CD14-positive monocyte (primary cell): ENCODE data around the gene TFF1. TPM values are rescaled to one million over a fixed set of nuclear protein-coding genes. Genes with fewer than 3 reads are reported as not detected.

Experiments
- DNase-seq, 3 donors: peaks; one replicate each; pipeline ENCODE4 v3.0.0-alpha.2; 2011 to 2022
- H2AFZ ChIP-seq: 2 replicates; pipeline ENCODE4 v1.6.0; 2012; ENCODE audit warnings: mild to moderate bottlenecking, low read depth, low read length, inconsistent platforms; ENCODE audit not compliant: insufficient read depth, poor library complexity, severe bottlenecking
- H3K27ac ChIP-seq, 2 donors: 1 replicate in 1 of 2; 2 replicates in 1 of 2; pipeline ENCODE4 v1.5.1; 2012 to 2013; ENCODE audit warnings: low read length in 2 of 2, control low read depth in 1 of 2, inconsistent platforms in 1 of 2, low read depth in 1 of 2, mild to moderate bottlenecking in 1 of 2
- H3K27me3 ChIP-seq, 2 donors: one replicate each; pipeline versions ENCODE4 v1.6.0 to v1.6.1; 2011 to 2013; ENCODE audit warnings: low read length in 2 of 2; ENCODE audit not compliant: control insufficient read depth in 2 of 2, insufficient read depth in 2 of 2
- H3K36me3 ChIP-seq, 2 donors: replicated peaks in 1 of 2; 1 replicate in 1 of 2; 2 replicates in 1 of 2; pipeline versions ENCODE4 v1.5.1 to v1.6.1; 2012 to 2013; ENCODE audit warnings: low read length in 2 of 2, control low read depth in 1 of 2, inconsistent platforms in 1 of 2, mild to moderate bottlenecking in 1 of 2; ENCODE audit not compliant: insufficient read depth in 2 of 2, control insufficient read depth in 1 of 2
- H3K4me1 ChIP-seq, 2 donors: 1 replicate in 1 of 2; 2 replicates in 1 of 2; pipeline versions ENCODE4 v1.5.1 to v1.6.1; 2012 to 2013; ENCODE audit warnings: low read length in 2 of 2, control low read depth in 1 of 2, inconsistent platforms in 1 of 2, mild to moderate bottlenecking in 1 of 2, moderate library complexity in 1 of 2; ENCODE audit not compliant: insufficient read depth in 2 of 2, control insufficient read depth in 1 of 2
- H3K4me2 ChIP-seq: replicated peaks from 2 replicates; pipeline ENCODE3; 2012; ENCODE audit warnings: low read length, moderate library complexity, mild to moderate bottlenecking; ENCODE audit not compliant: poor library complexity, severe bottlenecking; ENCODE audit errors: extremely low read depth
- H3K4me3 ChIP-seq, 3 experiments: fragments of 200-600 bp in 1 of 3; sonication (generic) in 1 of 3; replicated peaks in 1 of 3; 1 replicate in 2 of 3; 2 replicates in 1 of 3; pipeline ENCODE4 v1.5.1; 2011 to 2013; ENCODE audit warnings: low read length in 3 of 3, mild to moderate bottlenecking in 3 of 3, control low read depth in 2 of 3, low read depth in 2 of 3, inconsistent platforms in 1 of 3, moderate library complexity in 1 of 3
- H3K79me2 ChIP-seq: 2 replicates; pipeline ENCODE4 v1.6.0; 2012; ENCODE audit warnings: mild to moderate bottlenecking, control low read depth, inconsistent platforms, low read length, moderate library complexity; ENCODE audit not compliant: insufficient read depth
- H3K9ac ChIP-seq: 2 replicates; pipeline ENCODE4 v1.6.0; 2017; ENCODE audit warnings: low read length, mild to moderate bottlenecking; ENCODE audit not compliant: insufficient read depth, poor library complexity, severe bottlenecking
- H3K9me3 ChIP-seq, 2 donors: replicated peaks in 1 of 2; 1 replicate in 1 of 2; 2 replicates in 1 of 2; pipeline versions ENCODE4 v1.5.1 to v1.6.1; 2012 to 2013; ENCODE audit warnings: low read length in 2 of 2, control low read depth in 1 of 2; ENCODE audit not compliant: control insufficient read depth in 1 of 2, insufficient read depth in 1 of 2
- H4K20me1 ChIP-seq: 2 replicates; pipeline ENCODE4 v1.6.0; 2012; ENCODE audit warnings: mild to moderate bottlenecking, low read length, control low read depth, moderate library complexity; ENCODE audit not compliant: insufficient read depth
- H3K27ac Mint-ChIP-seq, 7 donors: one replicate each; pipeline ENCODE4 v1.8.0; 2020; ENCODE audit warnings: mild to moderate bottlenecking in 7 of 7, mixed read lengths in 7 of 7, moderate library complexity in 6 of 7, inconsistent platforms in 2 of 7
- H3K27me3 Mint-ChIP-seq, 3 donors: one replicate each; pipeline ENCODE4 v1.8.0; 2021 to 2022; ENCODE audit warnings: low read depth in 3 of 3, mild to moderate bottlenecking in 3 of 3, mixed read lengths in 3 of 3, moderate library complexity in 3 of 3, inconsistent platforms in 1 of 3
- H3K36me3 Mint-ChIP-seq, 2 donors: one replicate each; pipeline ENCODE4 v1.8.0; 2020; ENCODE audit warnings: mixed read lengths in 2 of 2, inconsistent platforms in 1 of 2, mild to moderate bottlenecking in 1 of 2
- H3K4me1 Mint-ChIP-seq: one replicate; pipeline ENCODE4 v1.8.0; 2020; ENCODE audit warnings: mild to moderate bottlenecking, mixed read lengths
- H3K4me3 Mint-ChIP-seq, 2 donors: one replicate each; pipeline ENCODE4 v1.8.0; 2020; ENCODE audit warnings: mild to moderate bottlenecking in 2 of 2, mixed read lengths in 2 of 2, moderate library complexity in 1 of 2
- H3K9me3 Mint-ChIP-seq, 7 donors: one replicate each; pipeline ENCODE4 v1.8.0; 2020 to 2022; ENCODE audit warnings: mixed read lengths in 7 of 7, mild to moderate bottlenecking in 6 of 7, moderate library complexity in 6 of 7, inconsistent platforms in 2 of 7
- WGBS: methylation state at CpG from one replicate; pipeline ENCODE4 v1.1.5; 2013; ENCODE audit warnings: missing lambda C conversion rate; ENCODE audit not compliant: insufficient coverage; 5-methylcytosine and 5-hydroxymethylcytosine counted together
- intact Hi-C, 2 donors: fragments of 100-400 bp; cut with micrococcal nuclease; formaldehyde crosslinking; loops; one replicate each; pipeline versions ENCODE4 v1.15.0 to v1.15.1; 2023
- polyA plus RNA-seq, 3 donors: library from polyadenylated mRNA; depleted of rRNA in 1 of 3; unstranded in 2 of 3; stranded (reverse) in 1 of 3; fragments of 300-500 nt in 2 of 3; fragments of >200 nt in 1 of 3; fragmentation: Illumina TruSeq in 2 of 3; gene quantifications; 1 replicate in 2 of 3; 2 replicates in 1 of 3; pipeline ENCODE4 v1.2.3, GENCODE V29; 2012 to 2021
- TF ChIP-seq, protein P1 (sequence below): fragments of 200-600 bp; IDR thresholded peaks from one replicate; pipeline ENCODE4 v1.8.0; 2022; ENCODE audit warnings: antibody characterized with exemption, mild to moderate bottlenecking

TFF1 gene
- polyA plus RNA-seq, 3 donors: not detected

DNA sequence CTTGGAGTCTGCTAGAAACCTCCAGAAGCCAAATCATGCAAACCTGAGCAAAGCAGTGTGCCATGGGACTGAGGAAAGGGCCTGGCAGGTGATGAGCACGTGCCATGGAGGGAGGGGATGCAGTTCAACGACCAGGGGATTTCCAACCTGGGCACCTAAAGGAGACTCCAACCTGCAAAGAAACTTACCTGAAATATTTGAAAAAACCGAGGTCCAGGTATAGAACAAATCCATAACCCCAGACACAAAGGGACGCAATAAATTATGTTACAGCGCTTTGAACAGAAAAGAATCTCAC lies 46.2 kb upstream of the TFF1 start:
- no peaks in the 10 kb centered on the region for H3K27me3 ChIP-seq
- no peak overlapping the region for H3K27ac ChIP-seq
- no peaks in the 10 kb centered on the region for H3K36me3 Mint-ChIP-seq
- H3K9me3 ChIP-seq: no peaks in the 10 kb centered on the region
- H3K9me3 Mint-ChIP-seq: no peaks in the 10 kb centered on the region
- H3K27me3 Mint-ChIP-seq: peaks cover 1 to 4% (median 3%) of the 10 kb centered on the region in 3 donors
- H3K36me3 ChIP-seq: no peaks in the 10 kb centered on the region
- no CpG with 5 or more reads among the region's 5 CpGs for WGBS
- H3K4me1 ChIP-seq: no peaks in the 10 kb centered on the region
- TF ChIP-seq, protein P1, sequence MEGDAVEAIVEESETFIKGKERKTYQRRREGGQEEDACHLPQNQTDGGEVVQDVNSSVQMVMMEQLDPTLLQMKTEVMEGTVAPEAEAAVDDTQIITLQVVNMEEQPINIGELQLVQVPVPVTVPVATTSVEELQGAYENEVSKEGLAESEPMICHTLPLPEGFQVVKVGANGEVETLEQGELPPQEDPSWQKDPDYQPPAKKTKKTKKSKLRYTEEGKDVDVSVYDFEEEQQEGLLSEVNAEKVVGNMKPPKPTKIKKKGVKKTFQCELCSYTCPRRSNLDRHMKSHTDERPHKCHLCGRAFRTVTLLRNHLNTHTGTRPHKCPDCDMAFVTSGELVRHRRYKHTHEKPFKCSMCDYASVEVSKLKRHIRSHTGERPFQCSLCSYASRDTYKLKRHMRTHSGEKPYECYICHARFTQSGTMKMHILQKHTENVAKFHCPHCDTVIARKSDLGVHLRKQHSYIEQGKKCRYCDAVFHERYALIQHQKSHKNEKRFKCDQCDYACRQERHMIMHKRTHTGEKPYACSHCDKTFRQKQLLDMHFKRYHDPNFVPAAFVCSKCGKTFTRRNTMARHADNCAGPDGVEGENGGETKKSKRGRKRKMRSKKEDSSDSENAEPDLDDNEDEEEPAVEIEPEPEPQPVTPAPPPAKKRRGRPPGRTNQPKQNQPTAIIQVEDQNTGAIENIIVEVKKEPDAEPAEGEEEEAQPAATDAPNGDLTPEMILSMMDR: no peak
- H2AFZ ChIP-seq: no peak overlapping the region
- H4K20me1 ChIP-seq: no peaks in the 10 kb centered on the region
- DNase-seq: no peak
- no peak overlapping the region for H3K4me3 Mint-ChIP-seq
- H3K4me1 Mint-ChIP-seq: peaks cover 7% of the 10 kb centered on the region
- intact Hi-C loops: no loop called here
- no peak overlapping the region for H3K9ac ChIP-seq
- H3K79me2 ChIP-seq: no peaks in the 10 kb centered on the region
- no peak overlapping the region for H3K4me2 ChIP-seq
- H3K4me3 ChIP-seq: no peak overlapping the region
- no peak overlapping the region for H3K27ac Mint-ChIP-seq

GRCh38 chr21:42411891-42412635 lies 45.7 kb upstream of the TFF1 start:
- peaks cover 1 to 4% (median 3%) of the 10 kb centered on the region in 3 donors for H3K27me3 Mint-ChIP-seq
- no peaks in the 10 kb centered on the region for H3K27me3 ChIP-seq
- 92% methylated on average over 18 of the region's 21 CpGs for WGBS
- H3K4me1 ChIP-seq: peaks cover 2 to 4% of the 10 kb centered on the region in 2 donors
- no peak overlapping the region for H2AFZ ChIP-seq
- no peaks in the 10 kb centered on the region for H3K36me3 ChIP-seq
- H3K4me3 Mint-ChIP-seq: no peak overlapping the region
- no peaks in the 10 kb centered on the region for H3K9me3 Mint-ChIP-seq
- H3K9ac ChIP-seq: no peak overlapping the region
- intact Hi-C loops: no loop called here
- no peak overlapping the region for H3K27ac ChIP-seq
- no peaks in the 10 kb centered on the region for H4K20me1 ChIP-seq
- no peak overlapping the region for H3K27ac Mint-ChIP-seq
- H3K36me3 Mint-ChIP-seq: no peaks in the 10 kb centered on the region
- no peaks in the 10 kb centered on the region for H3K9me3 ChIP-seq
- TF ChIP-seq, protein P1: no peak
- no peak for DNase-seq
- H3K79me2 ChIP-seq: no peaks in the 10 kb centered on the region
- H3K4me1 Mint-ChIP-seq: peaks cover 7% of the 10 kb centered on the region
- no peak overlapping the region for H3K4me2 ChIP-seq
- no peak overlapping the region for H3K4me3 ChIP-seq
